Thyroid gland (tissue), 4 donors: ENCODE results near the gene ZNF441.

Experiments
- POLR2A ChIP-seq, 2 donors: fragments of 450-650 bp; IDR thresholded peaks; one replicate each; pipeline ENCODE4 v1.6.1; 2017; ENCODE audit warnings: antibody characterized with exemption in 2 of 2, mild to moderate bottlenecking in 2 of 2, moderate library complexity in 1 of 2
- TF ChIP-seq, protein P1 (sequence below), 6 experiments: fragments of 200-600 bp in 3 of 6; fragments of 450-650 bp in 3 of 6; sonication (generic) in 3 of 6; IDR thresholded peaks; one replicate each; pipeline ENCODE4 v1.5.1; 2016 to 2019; ENCODE audit warnings: antibody characterized with exemption in 6 of 6, mild to moderate bottlenecking in 2 of 6, inconsistent platforms in 1 of 6, moderate library complexity in 1 of 6

DNA sequence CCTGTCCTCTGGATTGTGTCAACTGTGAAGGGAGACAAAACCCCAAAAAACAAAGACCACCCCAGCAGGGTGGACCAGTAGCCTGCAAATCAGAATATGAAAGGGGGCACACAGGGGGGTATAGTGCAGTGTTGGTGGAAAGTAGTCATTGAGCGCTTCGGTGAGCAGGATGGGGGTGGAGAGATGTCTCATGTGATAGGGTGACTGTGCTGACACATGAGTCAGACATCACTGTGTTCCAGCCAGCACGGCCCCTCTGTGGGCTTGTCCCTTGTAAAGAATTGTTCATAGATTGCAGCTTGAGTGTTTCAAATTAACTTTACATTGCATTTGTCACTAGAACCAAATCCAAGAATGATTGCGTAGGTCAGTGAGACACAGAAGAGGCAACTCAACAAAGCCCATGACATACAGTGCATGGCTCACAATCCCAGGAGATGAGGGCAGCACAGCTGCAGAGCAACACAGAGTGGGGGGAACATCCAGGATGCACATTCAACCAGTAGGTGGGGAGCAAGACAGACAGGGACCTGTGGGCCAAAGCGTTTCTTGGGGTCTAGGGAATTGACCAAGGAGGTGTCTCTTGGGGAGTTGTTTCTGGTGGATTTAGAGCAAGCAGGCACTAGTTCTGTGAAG lies 54.8 kb downstream of the ZNF441 start:
- TF ChIP-seq, protein P1, sequence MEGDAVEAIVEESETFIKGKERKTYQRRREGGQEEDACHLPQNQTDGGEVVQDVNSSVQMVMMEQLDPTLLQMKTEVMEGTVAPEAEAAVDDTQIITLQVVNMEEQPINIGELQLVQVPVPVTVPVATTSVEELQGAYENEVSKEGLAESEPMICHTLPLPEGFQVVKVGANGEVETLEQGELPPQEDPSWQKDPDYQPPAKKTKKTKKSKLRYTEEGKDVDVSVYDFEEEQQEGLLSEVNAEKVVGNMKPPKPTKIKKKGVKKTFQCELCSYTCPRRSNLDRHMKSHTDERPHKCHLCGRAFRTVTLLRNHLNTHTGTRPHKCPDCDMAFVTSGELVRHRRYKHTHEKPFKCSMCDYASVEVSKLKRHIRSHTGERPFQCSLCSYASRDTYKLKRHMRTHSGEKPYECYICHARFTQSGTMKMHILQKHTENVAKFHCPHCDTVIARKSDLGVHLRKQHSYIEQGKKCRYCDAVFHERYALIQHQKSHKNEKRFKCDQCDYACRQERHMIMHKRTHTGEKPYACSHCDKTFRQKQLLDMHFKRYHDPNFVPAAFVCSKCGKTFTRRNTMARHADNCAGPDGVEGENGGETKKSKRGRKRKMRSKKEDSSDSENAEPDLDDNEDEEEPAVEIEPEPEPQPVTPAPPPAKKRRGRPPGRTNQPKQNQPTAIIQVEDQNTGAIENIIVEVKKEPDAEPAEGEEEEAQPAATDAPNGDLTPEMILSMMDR (IDR thresholded peaks at IDR 0.05), result no peak
- TF ChIP-seq POLR2A (IDR thresholded peaks at IDR 0.05), result no peak
